Muscle of arm (tissue), 12 donors: Measurements from ENCODE around the gene RBM5. TPM values are rescaled to one million over a fixed set of nuclear protein-coding genes. Genes with fewer than 3 reads are reported as not detected.

Experiments used
- DNase-seq: peaks from one replicate; pipeline ENCODE4 v3.0.0-alpha.2; 2013
- polyA plus RNA-seq, 12 donors: library from polyadenylated mRNA; unstranded; fragments of 120-200 nt; gene quantifications; one replicate each; pipeline ENCODE4 v1.2.1, GENCODE V29; 2013; ENCODE audit not compliant: insufficient read length in 12 of 12

Gene RBM5
- polyA plus RNA-seq, 12 donors: 122 to 278 (median 156) TPM; not detected in 1

DNA sequence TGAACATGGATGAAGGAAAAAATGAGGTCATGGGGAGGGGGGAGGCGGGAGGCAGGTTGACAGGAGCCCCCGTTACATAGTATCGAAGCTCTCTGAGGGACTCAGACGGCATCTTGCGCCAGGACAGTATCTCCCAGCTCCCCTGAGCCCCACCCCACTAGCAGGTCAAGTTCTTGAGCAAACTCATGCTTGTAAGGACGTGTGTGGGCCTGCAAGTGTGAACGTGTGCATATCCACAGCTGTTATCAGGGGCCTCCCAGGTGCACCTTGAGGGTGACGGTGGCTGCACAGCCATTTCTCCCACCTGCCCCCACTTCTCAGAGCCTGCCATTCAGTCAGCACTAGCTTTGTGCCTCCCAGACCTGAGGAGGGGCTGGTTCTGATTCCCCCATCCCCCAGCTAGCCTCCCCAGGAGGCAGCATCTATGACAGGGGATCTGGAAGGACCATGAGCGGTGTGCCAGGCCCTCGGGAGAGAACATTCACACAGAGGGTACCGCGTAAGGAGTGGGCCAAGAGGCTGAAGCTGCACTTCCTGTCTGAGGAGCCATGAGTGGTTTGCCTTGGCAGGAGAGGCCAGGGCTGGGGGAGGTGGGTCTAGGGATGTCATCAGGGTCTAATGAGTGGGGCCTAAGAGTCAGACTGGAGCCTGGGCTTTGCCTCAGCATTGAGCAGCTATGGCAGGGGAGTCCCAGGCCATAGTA lies 69.3 kb downstream of the RBM5 start:
- DNase-seq: no peak

DNA sequence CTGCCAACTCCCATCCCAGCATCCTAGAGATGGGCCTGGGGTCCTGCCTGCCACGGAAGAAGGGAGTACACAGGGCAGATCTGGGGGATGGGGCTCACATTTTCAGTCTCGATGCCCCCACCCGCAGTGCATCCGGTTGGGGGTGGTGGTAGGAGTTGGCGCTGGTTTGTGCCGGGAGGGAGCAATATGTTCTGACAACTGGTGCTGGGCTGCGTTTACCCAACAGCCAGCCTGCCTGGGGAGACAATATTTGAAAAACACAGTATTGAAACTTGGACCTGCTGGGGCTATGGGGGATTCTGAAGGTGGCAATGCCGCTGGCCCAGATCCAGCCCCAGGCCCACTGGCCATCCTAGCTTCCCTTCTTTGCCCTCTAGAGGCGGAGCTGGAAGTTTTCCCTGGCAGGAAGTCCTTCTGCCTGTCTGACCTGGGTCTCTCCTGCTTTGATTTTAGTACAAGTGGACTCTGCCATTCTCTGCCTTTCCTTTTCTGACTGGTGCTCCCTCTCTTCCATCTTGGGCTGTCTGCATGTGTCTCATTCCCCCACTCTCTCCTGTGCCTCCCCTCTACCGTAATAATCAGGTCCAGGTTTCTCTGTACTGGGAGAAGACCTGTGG lies 69.9 kb downstream of the RBM5 start:
- DNase-seq: no peak

DNA sequence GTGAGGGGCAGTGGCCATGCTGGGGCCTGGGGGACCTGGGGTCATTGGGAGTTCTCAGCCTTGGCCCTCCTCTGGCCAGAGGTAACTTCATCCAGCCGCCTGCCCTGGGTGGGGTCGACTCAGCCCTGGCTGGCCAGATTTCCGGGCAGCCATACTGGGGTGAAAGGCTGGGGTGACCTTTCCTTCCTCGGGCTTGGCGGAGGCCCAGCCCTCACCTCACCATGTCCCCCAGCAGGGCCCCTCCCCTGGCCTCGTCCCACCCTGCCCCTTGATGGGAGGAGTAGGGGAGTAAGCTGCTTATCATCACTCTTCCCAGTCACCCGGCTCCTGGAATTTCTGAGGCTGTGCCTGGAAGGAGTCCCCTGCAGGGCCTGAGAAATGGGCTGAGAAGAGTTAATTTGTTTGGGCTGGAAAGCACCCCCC lies 71.9 kb downstream of the RBM5 start:
- no peak for DNase-seq

DNA sequence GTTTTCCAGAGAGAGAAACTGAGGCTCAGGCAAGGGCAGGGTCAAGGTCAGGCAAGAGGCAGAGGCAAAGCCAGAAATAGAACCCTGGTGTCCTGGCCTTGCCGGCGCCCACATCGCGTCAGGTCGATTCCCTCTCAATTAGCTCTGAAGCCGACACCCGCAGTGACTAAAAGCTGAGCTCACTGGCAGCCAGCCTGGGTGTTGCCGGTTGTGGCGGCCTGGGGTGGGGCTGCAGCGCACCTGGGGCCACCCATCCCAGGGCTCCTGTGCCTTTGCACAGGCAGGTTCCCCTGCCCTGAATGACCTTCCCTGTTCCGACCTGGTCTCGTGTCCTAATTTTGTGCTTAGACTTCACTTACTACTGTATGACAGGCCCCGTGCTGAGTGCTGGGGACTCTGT lies 72.6 kb downstream of the RBM5 start:
- no peak for DNase-seq

DNA sequence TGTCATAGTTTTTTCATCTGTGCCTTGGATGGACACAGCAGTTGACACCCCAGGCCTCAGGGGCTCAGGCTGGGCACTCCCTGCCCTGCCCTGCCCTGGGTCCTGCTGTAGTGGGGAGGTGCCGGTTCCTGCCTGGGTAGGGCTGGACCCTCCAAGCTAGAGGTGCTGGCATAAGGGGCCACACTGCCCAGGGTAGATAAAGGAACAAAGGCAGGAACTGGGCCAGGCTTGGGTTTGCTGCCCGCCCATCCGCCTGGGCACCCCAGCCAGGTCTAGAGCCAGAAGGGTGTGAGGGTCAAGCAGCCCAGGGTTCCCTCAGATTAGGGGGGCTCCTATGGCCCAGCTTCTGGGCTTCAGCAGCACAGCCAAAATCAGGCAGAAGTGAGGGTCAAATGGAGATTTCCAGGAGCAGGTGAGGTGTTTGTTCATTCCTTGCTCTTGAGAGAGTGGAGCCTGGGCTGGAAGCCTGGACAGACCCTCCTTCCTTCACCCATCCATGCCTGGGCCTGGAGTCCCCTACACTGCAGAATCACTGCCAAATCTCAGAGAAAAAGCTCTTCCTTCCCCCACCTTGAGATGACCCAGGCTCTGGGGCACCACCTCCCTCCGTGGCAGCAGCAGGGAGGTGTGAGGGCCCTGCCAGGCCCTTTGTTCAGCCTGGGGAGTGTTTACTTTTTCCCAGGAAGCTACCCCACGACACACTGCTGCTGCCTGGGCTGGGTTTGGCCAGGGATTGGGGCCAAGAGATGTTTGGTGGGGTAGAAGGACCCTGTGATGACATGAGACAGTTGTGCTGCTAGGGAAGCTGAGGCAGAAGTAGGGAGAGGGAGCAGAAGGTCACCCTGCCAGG lies 73.5 kb downstream of the RBM5 start:
- DNase-seq: no peak

DNA sequence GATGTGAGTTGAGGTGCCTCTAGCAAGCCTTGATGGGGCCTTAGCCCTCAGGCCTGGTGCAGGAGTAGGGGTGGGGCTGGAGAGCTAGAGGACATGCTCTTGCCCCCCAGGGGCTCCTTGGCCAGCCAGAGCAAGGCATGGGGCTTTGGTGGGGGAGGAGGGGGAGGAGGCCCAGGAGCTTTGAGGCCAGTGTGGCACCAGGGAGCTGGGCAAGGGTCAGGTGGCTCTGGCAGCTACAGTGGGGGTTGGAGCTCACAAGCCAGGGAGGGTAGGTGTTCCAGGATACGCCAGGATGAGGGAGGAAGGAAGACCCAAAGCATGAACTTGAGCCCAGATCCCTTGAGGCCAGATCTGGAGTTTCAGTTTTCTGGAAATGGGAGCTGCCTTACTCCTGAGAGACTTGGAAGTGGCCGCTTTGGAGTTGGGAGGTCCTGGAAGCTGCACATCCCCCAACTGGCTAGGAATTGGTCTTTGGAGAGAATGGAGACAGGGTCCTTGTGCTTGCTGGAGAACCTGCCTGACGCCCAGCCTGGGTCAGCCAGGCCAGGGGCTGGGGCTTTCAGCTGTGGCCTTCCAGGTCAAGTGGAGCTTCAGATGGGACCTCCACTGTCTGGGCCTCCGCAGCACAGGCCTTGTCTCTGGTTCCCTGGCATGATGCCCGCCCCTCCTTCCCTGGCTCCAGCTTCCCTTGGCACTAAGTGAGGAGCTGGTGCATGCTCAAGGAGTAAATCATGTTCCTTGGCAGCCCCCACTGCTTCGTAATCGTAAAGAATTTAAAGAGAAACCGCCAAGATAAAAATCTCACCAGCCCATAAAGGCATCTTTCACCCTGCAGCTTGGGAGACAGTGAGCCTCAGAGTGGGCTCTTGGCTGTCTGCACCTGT lies 75.1 kb downstream of the RBM5 start:
- DNase-seq: peak; percentile 80

DNA sequence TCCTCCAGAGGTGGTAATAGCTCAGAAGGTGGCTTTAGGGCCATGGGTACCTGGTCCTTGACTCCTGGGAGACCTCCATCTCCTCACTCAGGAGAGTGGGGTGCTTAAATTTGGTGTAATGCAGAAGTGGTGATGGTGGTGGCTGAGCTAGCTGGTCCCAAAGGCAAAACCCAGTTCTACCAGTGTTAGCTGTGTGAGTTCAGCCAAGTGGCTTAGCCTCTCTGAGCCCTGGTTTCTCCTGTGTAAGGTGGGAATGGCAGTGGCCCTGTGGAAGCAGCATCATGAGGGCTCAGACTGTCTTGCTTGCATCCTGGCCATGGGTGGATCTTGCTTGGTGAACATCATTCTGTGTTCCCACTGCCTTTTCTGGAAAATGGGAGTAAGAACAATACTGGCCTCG lies 75.8 kb downstream of the RBM5 start:
- DNase-seq: no peak

DNA sequence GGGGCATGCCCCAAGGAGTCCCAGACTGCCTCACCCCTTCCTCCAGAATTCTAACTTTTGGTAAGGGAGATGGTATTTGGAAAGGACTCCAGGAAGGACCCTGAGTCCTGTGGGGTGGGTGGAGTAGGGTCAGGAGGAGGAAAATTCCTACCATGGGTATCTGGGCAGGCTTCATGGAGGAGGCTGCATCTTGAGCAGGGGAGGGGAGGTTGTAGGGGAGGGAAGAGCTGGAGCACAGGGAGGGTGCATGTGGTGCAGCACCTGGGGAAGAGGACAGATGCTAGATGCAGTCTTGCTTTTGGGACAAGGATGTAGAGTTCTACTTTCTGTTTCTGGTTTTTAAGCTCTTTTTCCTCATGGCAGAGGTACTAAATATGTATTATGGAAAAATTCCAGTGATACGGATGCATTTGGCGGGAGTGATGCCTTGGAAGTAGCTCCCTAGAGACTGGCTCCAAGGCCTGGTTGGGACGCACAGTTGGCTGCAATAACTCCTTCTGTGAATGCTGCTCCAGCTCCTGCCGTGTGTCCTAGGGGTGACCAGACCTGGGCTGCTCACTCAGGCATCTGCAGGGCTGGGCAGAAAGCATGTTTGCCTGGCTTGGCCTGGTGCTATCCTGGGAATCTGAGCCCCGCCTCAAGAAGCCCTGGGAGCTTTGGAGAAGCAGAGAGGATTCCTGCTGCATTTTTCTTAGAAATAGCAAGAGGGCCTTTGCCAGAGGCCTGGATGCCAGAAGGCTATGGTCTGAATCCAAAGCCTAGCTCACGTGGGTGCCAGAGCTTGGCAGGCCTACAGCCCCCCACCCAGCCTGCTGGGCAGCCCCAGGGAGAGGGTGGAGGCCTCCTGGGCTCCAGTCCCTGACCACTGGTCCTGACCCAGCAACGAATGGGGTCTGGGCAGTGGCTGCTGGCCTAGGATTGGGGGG lies 76.5 kb downstream of the RBM5 start:
- DNase-seq: peak; percentile 72

DNA sequence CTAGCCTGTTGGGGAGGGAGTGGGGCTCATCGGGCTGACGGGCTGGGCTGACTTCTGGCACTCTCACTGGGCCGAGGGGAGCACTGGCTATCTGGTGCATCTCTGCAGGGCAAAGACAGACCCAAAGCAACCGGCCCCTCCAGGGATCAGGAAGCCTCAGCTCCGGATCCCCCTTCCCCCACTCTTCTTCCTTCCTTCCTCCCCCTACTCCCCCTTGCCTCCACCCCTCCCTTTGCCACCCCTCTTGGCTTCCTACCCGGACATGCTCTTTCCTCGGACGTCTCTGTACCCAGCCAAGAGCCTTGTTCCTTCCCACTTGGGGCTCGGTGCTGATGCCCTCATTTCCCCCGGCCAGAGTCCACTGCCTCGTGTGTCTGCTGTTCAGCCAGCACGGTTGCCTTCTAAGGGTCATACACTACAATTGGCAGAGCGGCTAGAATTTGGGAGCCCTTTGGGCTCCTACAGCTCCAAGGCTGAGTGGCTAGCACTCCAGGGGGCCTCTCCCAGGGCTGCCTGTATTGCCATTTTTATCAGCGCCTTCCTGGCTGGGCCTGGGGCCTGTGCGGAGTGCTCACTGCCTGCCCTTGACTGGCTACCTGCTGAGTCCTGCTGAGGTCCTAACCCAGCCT lies 77.3 kb downstream of the RBM5 start:
- DNase-seq: no peak

DNA sequence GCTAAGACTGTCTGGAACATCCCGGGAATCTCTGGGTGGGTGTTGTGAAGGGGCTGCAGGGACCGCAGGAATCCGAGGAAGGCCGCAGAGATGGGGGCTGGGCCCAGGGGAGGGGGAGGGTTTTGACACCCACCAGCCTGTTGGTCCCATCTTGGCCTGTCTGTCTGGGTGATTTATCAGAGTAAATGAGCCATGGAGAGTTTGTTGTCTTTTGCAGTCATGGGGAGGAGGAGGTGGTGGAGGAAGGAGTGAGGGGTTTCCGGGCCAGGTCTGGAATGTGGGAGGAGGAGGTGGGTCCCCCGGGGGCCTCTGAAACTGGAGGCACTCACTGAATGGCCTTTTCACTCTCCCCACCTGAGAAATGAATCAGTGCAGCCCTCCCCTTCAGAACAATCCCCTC lies 77.9 kb downstream of the RBM5 start:
- DNase-seq: no peak

DNA sequence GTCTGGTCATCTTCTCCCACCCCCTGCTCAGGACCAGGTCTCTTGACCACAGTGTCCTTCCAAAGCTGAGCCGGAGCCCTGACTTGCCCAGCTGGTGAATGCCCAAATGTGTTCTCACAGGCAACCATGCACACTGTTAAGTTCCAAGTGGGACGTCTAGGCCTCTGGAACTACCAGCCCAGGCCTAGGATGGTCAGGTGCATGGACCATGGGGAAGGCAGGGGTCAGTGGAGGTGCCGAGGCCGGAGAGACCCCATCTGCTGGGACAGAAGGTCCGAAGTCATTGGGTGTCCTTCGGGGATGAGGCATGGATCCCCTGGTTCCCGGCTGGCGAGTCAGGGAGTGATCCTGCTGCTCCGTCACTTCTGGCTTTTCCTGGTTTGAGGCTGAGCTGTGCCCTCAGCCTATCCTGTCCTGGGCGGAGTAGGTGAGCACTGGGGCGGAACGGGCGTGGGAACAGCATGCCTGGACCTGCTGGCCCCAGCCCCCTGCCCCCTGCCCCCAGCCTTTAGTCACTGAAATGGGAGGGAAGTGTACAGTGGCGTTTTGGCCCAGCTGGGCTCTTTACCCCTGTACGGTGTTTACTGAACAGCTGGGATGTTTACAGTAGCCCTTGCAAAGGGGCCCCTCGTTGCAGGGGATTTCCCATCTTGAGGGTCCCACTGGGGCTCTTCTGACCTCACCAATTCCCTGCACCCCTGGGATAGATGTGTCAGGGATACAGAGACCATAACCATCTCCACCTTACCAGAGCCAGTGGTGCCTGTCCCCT lies 78.5 kb downstream of the RBM5 start:
- no peak for DNase-seq

DNA sequence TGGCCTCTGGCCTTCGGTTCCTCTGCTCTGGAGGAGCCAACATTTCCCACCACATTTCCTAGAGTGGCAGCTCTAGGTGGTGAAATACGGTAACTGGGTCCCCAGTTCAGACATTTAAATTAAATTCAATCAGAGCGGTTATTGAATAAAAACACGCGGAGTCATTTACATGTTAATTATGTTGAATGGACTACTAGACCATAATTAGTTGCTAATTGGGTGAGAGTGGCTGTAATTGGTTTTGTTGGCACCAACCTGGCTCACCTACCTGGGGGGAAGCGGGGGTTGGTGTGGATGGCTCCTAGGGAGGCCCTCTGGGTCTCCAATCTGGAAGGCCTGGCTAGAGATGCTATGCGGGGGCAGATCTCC lies 79.1 kb downstream of the RBM5 start:
- no peak for DNase-seq

DNA sequence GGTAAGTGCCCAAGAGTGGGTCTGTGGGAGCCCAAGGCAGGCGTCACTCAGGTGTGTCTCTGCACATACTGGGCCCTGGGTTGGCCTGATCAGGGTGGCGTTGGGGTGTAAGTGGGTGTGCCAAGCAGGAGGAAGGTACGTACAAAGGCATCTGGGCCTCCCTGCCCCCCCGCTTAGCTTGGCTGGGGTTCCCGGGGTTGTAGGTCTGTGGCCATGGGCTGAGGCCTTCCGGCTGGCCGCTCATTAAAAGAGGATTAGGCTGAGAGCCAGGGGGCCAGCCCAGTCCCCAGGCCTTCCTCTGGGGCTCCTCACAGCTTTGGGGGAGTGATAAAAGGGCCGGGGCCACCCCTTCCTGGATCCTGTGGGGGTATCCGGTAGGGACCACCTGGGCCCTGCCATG lies 79.7 kb downstream of the RBM5 start:
- no peak for DNase-seq

Other genes starting within 250 kb of the RBM5 start
- 1 to 10 TPM in 10 of 12 donors, not detected in 2; 3.2 to 9.0 (median 5.0) TPM for gene TRAIP, start 232.4 kb upstream of the RBM5 start, polyA plus RNA-seq
- under 1 TPM in 10 of 12 donors, not detected in 2; 0.13 to 0.77 (median 0.37) TPM for gene CAMKV, start 219.0 kb upstream of the RBM5 start, polyA plus RNA-seq
- gene MST1R, start 185.0 kb upstream of the RBM5 start, polyA plus RNA-seq: 10 to 100 TPM in 1 of 12 donors, 1 to 10 TPM in 9, under 1 TPM in 1, not detected in 1; 0.98 to 12.4 (median 2.3) TPM
- gene MON1A, start 159.1 kb upstream of the RBM5 start, polyA plus RNA-seq: 10 to 100 TPM in 1 of 12 donors, 1 to 10 TPM in 9, not detected in 2; 4.7 to 10.3 (median 5.7) TPM
- 100 to 1,000 TPM in 3 of 12 donors, 10 to 100 TPM in 8, not detected in 1; 53.3 to 148 (median 76.8) TPM for gene RBM6, start 148.8 kb upstream of the RBM5 start, polyA plus RNA-seq
- 10 to 100 TPM in 9 of 12 donors, 1 to 10 TPM in 2, not detected in 1; 6.4 to 70.8 (median 14.0) TPM for gene SEMA3F, start 66.4 kb downstream of the RBM5 start, polyA plus RNA-seq
- gene GNAT1, start 102.7 kb downstream of the RBM5 start, polyA plus RNA-seq: under 1 TPM in 3 of 12 donors, not detected in 9; 0.08 to 0.23 (median 0.21) TPM
- gene SLC38A3, start 116.4 kb downstream of the RBM5 start, polyA plus RNA-seq: 1 to 10 TPM in 10 of 12 donors, not detected in 2; 1.3 to 4.3 (median 3.1) TPM
- gene GNAI2, start 147.3 kb downstream of the RBM5 start, polyA plus RNA-seq: 100 to 1,000 TPM; 153 to 270 (median 174) TPM
- 10 to 100 TPM in 11 of 12 donors, not detected in 1; 30.1 to 92.7 (median 35.2) TPM for gene SEMA3B, start 180.2 kb downstream of the RBM5 start, polyA plus RNA-seq
- gene LSMEM2, start 190.2 kb downstream of the RBM5 start, polyA plus RNA-seq: 10 to 100 TPM in 10 of 12 donors, 1 to 10 TPM in 1, not detected in 1; 8.2 to 40.8 (median 26.1) TPM
- gene IFRD2, start 203.5 kb downstream of the RBM5 start, polyA plus RNA-seq: 10 to 100 TPM in 11 of 12 donors, not detected in 1; 33.8 to 53.7 (median 48.0) TPM
- 1 to 10 TPM in 10 of 12 donors, not detected in 2; 1.2 to 4.4 (median 2.1) TPM for gene HYAL3, start 210.5 kb downstream of the RBM5 start, polyA plus RNA-seq
- gene NAA80, start 210.5 kb downstream of the RBM5 start, polyA plus RNA-seq: 10 to 100 TPM in 1 of 12 donors, 1 to 10 TPM in 9, not detected in 2; 4.5 to 12.5 (median 6.1) TPM
- 1 to 10 TPM in 8 of 12 donors, under 1 TPM in 2, not detected in 2; 0.95 to 3.3 (median 1.8) TPM for gene HYAL1, start 214.7 kb downstream of the RBM5 start, polyA plus RNA-seq
- 10 to 100 TPM in 11 of 12 donors, not detected in 1; 30.9 to 43.9 (median 36.9) TPM for gene HYAL2, start 233.8 kb downstream of the RBM5 start, polyA plus RNA-seq
- gene TUSC2, start 239.3 kb downstream of the RBM5 start, polyA plus RNA-seq: 10 to 100 TPM in 11 of 12 donors, not detected in 1; 12.5 to 45.3 (median 15.9) TPM